Eye (tissue), 1 donor: ENCODE measurements around the gene SPATA21.
"Not testable (repeated sequence)": the region's sequence is repeated elsewhere in the genome, so short reads cannot be mapped to it uniquely, and the experiment has no call there.

ENCODE experiments used
- DNase-seq: peaks from one replicate; pipeline ENCODE4 v3.0.0-alpha.2; 2015

The SPATA21 gene

GRCh38 chr1:16436946-16437474, at the start of gene SPATA21:
Gene SPATA21 (minus strand): TSS chr1:16437424. CDS start chr1:16431371, 6,053 bp downstream.
- DNase-seq, result no peak

- DNase-seq, result not testable (repeated sequence)
Measured at GRCh38 chr1:16487011-16487410, 49.8 kb upstream of the SPATA21 start.

GRCh38 chr1:16486316-16486715, 49.1 kb upstream of the SPATA21 start:
- DNase-seq, result not testable (repeated sequence)

- no peak for DNase-seq
Measured at GRCh38 chr1:16484931-16485330, 47.7 kb upstream of the SPATA21 start.

- no peak for DNase-seq
Measured at GRCh38 chr1:16484501-16484835, 47.2 kb upstream of the SPATA21 start.

- DNase-seq, result not testable (repeated sequence)
Measured at GRCh38 chr1:16483639-16484500, 46.6 kb upstream of the SPATA21 start.

GRCh38 chr1:16483146-16483545, 45.9 kb upstream of the SPATA21 start:
- DNase-seq, result not testable (repeated sequence)

- no peak for DNase-seq
Measured at GRCh38 chr1:16478091-16478490, 40.9 kb upstream of the SPATA21 start.

- not testable (repeated sequence) for DNase-seq
Measured at GRCh38 chr1:16475771-16476770, 38.8 kb upstream of the SPATA21 start.

- DNase-seq, result not testable (repeated sequence)
Measured at GRCh38 chr1:16474891-16475290, 37.7 kb upstream of the SPATA21 start.

GRCh38 chr1:16474166-16474800, 37.1 kb upstream of the SPATA21 start:
- DNase-seq, result no peak

GRCh38 chr1:16468558-16468957, 31.3 kb upstream of the SPATA21 start:
- DNase-seq, result no peak

GRCh38 chr1:16464917-16465625, 27.8 kb upstream of the SPATA21 start:
- DNase-seq, result no peak

GRCh38 chr1:16462773-16463330, 25.6 kb upstream of the SPATA21 start:
- DNase-seq, result no peak

- DNase-seq, result no peak
Measured at GRCh38 chr1:16461681-16462080, 24.5 kb upstream of the SPATA21 start.

- no peak for DNase-seq
Measured at GRCh38 chr1:16459352-16459925, 22.2 kb upstream of the SPATA21 start.

- DNase-seq, result no peak
Measured at GRCh38 chr1:16458831-16459230, 21.6 kb upstream of the SPATA21 start.

GRCh38 chr1:16456151-16456550, 18.9 kb upstream of the SPATA21 start:
- not testable (repeated sequence) for DNase-seq

- not testable (repeated sequence) for DNase-seq
Measured at GRCh38 chr1:16454909-16455308, 17.7 kb upstream of the SPATA21 start.

GRCh38 chr1:16451841-16452528, 14.8 kb upstream of the SPATA21 start:
- DNase-seq, result no peak
